ENCODE data around the gene DOCK3.
"Not testable (repeated sequence)": the region's sequence is repeated elsewhere in the genome, so short reads cannot be mapped to it uniquely, and the experiment has no call there.

DOCK3 gene

GRCh38 chr3:50983887-50984286, 309.2 kb downstream of the DOCK3 start:
- no peak for DNase-seq (ENCODE audit: low spot score)

DNA sequence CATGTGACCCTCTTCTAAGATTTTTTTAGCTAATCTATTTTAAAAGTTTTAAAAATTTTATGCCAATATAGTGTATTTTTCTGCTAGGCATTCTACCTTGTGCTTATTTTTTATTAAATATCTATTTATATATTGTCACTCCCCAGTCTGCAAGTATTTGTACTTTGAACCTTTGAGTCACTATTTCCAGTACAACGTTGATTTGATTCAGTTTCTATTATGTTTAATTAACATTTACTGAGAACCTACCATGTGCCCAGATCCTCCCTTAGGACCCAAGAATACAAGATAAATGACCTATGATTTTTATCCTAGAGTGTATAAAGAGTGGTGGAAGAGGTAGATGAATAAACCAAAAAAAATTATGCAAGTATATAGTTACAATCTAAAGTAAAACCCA, 311.2 kb downstream of the DOCK3 start:
- no peak for DNase-seq (ENCODE audit: low spot score)

DNA sequence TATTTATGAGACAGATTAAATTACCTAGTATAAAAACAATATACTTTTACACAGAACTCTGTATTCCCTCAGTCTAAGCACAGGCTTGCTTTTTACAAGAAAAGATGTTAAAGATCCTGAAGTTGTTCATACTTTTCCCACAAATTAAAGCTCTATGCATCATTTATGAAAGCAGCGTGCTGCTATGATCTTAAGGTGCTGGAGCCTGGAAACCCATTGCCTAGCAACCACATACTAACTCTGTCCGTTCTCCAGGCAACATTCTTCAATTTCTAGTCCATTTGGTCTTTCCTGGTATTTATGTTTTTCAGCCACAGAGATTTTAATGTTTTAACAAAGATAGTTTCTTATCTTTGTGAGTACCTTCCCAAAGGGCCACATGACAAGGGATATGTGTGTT, 312.0 kb downstream of the DOCK3 start:
- DNase-seq (ENCODE audit: low spot score), result no peak

DNA sequence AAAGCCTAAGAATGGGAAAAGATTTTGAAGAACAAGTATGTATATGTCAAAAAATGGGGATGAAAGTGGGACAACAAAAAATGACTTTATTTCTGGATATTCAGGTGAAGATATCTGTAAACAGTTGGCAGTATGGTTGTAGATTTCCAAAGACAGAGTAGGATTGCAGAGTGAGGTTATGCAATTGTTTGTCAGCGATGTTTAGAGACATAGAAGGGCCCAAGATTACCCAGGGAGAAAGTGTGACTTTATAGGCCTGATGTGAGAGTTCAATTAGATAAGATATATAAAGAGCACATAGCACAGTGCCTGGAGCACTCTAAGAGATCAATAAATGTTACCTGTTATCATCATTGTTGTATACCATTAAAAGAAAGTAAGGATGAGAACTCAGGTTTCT, 319.8 kb downstream of the DOCK3 start:
- no peak for DNase-seq (ENCODE audit: low spot score)

DNA sequence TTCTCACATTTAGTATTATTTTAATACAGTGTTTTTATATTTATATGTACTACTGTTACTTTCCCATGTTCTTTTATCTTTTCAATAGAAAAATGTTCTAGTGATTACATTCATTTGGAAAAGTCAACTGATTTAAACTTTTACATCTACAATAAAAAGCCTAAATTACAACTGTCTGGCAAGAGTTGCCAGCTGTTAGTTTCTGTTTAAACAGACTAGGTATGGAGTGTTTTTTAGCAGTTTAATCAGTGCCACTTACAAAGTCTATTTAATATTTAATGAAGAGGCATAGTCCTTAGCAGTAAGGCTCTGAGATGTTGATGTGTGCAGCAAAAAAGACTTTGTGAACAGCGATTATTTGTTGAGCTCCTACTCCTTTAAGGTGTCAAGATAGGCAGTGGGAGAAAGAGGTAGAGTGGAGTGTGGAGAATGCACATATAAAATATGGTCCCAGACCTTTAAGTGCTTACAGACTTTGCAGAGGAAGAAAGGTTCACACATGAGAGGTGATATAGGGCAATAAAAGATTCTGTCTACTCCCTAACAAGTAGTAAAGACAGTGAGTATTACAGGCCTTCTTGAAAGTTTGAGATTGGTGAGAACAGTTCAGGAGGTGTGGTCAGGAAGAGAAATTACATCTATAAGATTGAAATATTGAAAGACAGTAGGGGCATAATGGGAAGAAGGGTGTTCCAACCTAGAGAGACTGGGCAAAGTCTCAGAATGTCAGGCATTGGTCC, 320.5 kb downstream of the DOCK3 start:
- no peak for DNase-seq (ENCODE audit: low spot score)

- DNase-seq (ENCODE audit: low spot score), result no peak
Observed at GRCh38 chr3:51002495-51002894, 327.8 kb downstream of the DOCK3 start.

GRCh38 chr3:51004235-51004634, 329.5 kb downstream of the DOCK3 start:
- DNase-seq (ENCODE audit: low spot score), result no peak

DNA sequence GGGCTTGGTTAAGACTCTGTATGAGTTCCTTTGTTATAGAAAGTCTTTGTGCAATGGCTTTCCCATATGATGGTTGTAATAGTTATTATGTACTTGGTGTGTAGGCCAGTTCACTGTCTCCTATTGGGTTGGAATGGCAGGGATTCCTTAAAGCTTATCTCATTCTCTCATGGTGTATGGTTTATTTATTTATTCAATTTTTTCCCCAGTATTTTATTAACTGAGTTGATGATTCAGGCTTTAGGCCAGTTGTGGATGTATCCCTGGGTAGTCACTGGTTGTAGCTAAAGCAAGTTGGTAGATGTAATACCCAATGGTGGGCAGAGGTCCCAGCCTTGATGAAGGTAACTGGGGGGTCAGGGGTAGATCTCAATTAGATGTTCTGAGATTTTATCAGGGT, 349.4 kb downstream of the DOCK3 start:
- DNase-seq (ENCODE audit: low spot score), result no peak

DNA sequence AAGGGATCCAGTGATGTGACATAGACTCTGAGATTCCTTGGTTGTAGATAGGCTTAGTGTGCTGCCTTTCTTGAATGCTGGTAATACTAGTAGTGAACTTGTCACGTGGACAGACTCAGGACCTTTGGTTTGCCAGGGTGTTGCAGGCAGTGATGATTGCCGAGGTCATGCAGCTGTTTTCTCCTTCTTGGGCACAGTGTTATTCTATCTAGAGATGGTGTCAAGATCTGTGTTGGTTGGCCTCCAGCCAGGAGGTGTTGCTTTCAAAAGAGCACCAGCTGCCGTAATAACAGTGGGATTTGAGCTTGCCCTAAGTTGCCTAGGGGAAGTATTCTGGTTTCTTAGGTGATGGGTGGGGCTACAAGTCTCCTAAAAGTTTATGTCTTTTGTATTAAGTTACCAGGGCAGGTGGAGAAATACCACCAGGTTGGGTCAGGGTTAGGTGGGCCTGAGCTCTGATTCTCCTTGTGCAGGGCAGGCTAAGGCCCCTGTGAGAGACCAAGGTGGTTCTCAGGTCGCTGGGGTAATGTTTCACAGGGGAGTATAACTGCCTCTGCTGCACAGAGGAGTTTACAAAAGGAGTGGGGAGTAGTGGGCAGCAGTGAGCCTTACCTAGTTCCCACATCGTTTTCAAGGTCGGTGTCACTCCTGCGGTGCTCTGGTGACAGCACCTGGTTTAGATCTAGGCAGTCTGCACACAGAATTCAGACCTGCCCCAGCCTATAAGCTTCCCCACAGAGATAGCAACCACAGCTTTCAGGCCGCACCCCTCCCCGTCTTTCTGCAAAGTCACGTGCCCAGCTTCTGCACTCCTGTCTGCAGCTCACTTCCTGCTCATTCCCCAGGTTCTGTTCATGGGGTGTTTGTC, 350.3 kb downstream of the DOCK3 start:
- DNase-seq (ENCODE audit: low spot score), result peak; percentile 79

DNA sequence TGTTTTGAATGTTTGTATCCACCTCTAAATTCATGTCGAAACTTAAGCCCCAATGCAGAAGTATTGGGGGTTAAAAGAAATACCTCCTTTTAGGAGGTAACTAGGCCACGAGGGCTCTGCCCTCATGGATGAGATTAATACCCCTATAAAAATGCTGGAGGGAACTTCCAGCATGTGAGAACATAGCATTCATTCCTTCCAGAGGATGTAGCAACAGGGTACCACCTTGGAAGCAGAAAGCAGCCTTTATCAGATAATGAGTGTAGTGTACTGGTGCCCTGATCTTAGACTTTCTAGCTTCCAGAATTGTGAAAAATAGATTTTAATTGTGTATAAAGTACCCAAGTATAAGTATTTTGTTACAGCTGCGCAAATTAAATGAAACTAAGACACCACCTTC, 356.9 kb downstream of the DOCK3 start:
- no peak for DNase-seq (ENCODE audit: low spot score)

- no peak for DNase-seq (ENCODE audit: low spot score)
Observed at GRCh38 chr3:51035630-51036029, 360.9 kb downstream of the DOCK3 start.

- DNase-seq (ENCODE audit: low spot score), result no peak
Observed at GRCh38 chr3:51044982-51045381, 370.3 kb downstream of the DOCK3 start.

DNA sequence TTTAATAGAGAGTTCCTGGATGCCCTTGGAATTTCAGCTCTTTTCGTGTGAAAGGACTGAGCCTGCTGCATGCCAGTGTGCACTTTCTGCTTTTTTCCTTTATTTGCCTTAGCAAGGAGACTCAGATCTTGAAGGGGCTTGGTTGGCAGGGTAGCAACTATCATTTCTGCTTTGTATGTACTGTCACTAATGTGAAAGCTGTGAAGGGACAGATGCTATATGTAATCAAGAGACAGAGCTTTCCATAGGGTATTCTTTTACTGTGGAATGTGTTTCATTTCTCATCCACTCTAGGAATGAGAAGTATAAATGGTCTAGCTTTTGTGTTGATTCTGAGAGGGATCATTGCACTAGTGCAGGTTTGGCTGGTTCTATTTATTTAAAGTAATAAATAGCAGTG, 377.8 kb downstream of the DOCK3 start:
- no peak for DNase-seq (ENCODE audit: low spot score)

DNA sequence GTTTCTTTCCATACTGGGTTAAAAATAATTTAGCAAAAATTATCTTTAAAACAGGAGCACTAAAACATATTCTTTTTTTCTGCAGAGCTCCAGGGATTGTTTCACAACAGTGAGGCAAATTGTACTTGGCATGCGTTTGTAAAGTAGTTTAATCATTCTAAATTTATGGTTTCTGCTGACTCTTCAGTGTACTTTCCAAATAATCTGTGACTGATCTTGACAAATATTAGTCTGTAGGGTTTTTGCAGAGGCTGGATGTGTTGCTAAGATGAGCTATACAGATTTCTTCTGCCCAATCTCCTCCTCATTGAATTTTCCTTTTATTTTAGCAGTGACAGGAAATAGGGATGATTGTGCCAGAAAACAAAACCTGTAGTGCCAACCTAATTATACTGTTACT, 382.4 kb downstream of the DOCK3 start:
- no peak for DNase-seq (ENCODE audit: low spot score)

DNA sequence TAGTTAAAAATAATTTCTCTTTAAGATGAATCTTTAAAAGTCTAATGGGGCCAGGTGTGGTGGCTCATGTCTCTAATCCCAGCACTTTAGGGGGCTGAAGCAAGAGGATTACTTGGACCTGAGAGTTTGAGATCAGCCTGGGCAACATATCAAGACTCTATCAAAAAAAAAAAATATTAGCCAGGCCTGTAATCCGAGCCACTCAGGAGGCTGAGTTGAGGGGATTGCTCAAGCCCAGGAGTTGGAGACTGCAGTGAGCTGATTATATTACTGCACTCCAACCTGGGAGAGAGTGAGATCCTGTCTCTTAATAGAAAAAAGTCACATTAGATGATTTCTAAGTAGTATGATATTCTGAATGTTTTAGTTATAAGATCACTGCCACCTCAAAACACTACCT, 388.3 kb downstream of the DOCK3 start:
- no peak for DNase-seq (ENCODE audit: low spot score)

DNA sequence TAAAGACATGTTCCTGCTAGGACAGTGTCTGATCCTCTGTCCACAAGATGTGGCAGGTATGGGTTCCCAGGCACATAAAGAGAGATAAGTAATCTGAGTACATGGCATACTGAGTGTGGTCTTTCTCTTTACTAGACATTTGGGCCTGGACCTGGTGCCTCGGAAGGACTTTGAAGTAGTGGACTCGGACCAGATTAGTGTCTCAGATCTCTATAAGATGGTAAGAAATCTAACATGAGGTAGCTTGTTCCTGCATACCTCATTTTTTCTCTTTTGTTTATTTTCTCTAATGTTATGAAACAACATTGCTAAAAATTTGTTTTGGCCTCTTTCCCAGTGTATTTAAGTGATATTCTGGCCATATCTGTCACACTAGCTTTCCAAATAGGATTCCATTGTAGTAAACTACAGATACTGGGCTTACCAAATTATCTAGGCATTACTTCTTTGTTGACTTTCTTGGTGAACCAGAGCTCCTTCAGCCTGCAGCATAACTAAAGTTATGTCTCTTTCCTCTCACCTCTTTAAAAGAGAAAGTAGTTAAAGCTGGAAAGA, 400.6 kb downstream of the DOCK3 start:
- DNase-seq (ENCODE audit: low spot score), result no peak

DNA sequence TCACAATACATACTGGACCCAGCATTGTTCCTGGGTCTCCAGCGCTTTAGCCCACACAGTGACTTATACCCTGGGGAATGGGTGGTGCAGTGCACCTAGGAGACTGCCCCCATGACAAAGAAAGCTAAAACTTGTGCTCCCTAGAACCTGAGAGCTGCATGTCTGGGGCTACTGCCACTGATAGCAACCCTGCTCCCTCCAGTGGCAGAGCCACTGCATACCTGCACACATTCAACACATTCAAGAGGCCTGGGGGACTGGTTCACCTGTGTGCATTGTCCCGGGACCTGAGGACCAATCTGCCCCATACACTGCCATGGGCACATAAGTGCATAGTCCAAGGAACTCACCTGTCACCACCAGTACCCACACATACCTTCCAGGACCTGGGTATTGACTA, 407.6 kb downstream of the DOCK3 start:
- no peak for DNase-seq (ENCODE audit: low spot score)

DNA sequence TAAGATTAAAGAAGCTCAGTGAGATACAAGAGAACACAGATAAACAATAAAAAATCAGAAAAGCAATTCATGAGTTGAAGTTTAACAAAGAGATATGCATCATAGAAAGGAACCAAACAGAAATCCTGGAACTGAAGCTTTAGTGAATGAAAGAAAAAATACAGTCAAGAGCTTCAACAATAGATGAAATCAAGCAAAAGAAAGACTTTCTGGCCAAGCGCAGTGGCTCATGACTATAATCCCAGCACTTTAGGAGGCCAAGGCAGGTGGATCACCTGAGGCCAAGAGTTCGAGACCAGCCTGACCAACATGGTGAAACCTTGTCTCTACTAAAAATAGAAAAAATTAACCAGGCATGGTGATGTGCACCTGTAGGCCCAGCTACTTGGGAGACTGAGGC, 408.8 kb downstream of the DOCK3 start:
- DNase-seq (ENCODE audit: low spot score), result no peak

DNA sequence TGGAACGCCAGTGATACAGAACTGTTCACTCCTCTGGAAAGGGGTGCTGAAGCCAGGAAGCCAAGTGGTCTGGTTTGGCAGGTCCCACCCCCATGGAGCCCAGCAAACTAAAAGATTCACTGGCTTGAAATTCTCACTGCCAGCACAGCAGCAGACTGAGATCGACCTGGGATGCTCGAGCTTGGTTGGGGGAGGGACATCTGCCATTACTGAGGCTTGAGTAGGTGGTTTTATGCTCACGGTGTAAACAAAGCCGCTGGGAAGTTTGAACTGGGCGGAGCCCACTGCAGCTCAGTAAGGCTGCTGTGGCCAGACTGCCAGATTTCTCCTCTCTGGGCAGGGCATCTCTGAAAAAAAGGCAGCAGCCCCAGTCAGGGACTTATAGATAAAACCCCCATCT, 417.4 kb downstream of the DOCK3 start:
- DNase-seq (ENCODE audit: low spot score), result not testable (repeated sequence)

DNA sequence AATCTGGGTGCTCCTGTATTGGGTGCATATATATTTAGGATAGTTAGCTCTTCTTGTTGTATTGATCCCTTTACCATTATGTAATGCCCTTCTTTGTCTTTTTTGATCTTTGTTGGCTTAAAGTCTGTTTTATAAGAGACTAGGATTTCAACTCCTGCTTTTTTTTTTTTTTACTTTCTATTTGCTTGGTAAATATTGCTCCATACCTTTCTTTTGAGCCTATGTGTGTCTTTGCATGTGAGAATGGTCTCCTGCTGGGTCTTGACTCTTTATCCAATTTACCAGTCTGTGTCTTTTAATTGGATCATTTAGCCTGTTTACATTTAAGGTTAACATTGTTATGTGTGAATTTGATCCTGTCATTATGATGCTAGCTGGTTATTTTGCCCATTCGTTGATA, 420.1 kb downstream of the DOCK3 start:
- DNase-seq (ENCODE audit: low spot score), result not testable (repeated sequence)

DNA sequence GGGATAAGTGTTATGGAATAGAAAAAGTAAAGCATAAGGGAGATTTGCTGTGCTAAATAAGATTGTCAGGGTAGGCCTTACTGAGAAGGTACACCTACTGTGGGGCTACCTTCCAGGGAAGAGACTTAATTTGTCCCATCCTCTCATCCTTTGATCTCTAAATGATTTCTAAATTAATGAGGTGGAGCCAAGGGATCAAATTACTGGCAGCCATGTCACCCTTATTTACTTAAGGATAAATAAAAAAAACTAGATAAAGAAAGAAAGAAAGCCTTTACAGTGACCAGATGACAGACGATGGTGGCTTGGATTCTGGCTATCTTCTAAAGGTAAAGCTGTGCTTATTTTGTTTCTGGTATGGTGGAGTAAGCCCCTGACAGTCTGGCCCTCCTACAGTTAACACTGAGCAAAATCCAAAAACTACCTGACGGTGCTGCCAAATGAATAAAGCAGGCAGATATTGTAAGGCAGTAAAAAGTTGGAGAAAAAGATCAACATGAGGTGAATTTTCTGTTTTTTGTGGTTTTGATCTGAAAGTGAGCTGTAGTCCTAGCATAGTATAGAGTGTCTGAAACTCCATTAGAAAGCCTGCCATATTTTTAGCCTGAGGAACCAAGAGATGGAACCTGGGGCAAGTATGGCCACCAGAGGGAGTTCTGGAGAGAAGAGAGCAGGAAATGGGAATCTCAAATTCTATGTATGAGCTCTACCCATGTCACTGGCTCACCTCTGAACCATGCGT, 425.2 kb downstream of the DOCK3 start:
- peak; percentile 3 for DNase-seq (ENCODE audit: low spot score)

GRCh38 chr3:51100536-51100851, 425.8 kb downstream of the DOCK3 start:
- DNase-seq (ENCODE audit: low spot score), result no peak

DNA sequence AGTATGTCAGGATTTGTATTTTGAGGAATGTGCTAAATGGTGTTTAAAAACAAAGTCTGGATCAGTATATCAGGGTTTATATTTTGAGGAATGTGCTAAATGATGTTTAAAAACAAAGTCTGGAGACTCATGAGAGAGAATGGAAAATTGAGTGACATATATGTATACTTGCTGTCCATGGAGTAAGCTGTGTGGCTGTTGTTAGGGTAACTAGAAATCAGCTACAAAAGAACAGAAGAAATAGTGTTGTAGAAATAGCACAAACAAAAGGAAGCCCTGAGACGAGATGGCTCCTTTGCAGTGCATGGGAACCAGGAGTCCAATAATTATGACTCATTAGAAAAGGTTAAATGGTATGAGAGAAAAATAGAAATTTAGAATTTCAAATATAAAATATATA, 427.7 kb downstream of the DOCK3 start:
- DNase-seq (ENCODE audit: low spot score), result no peak

All from CD4-positive, alpha-beta T cell treated with Interleukin-2 at 100 ng/mL for 4 hours (primary cell).